Activated naive CD4-positive, alpha-beta T cell treated with anti-CD3 and anti-CD28 coated beads, Interleukin-2, amount 50 U/mL, for 24 hours (primary cell): Measurements from ENCODE around the gene CHKA.
A peak's percentile ranks its signal among the peaks of the same experiment; 100 is the strongest.

Experiments
- H3K27ac Mint-ChIP-seq: one replicate; pipeline ENCODE4 v1.8.0; 2021; ENCODE audit warnings: mild to moderate bottlenecking, mixed read lengths
- H3K27me3 Mint-ChIP-seq: one replicate; pipeline ENCODE4 v1.8.0; 2021; ENCODE audit warnings: mixed read lengths
- H3K36me3 Mint-ChIP-seq: one replicate; pipeline ENCODE4 v1.8.0; 2021; ENCODE audit warnings: mixed read lengths
- H3K4me1 Mint-ChIP-seq: one replicate; pipeline ENCODE4 v1.8.0; 2021; ENCODE audit warnings: mixed read lengths
- H3K4me3 Mint-ChIP-seq: one replicate; pipeline ENCODE4 v1.8.0; 2021; ENCODE audit warnings: mild to moderate bottlenecking, mixed read lengths
- H3K9me3 Mint-ChIP-seq: one replicate; pipeline ENCODE4 v1.8.0; 2021; ENCODE audit warnings: mixed read lengths

The CHKA gene

GRCh38 chr11:68050371-68050841 is 70.8 kb downstream of the CHKA start:
- H3K36me3 Mint-ChIP-seq, result no peaks in the 10 kb centered on the region
- peak overlapping the region; percentile 43 for H3K27ac Mint-ChIP-seq
- H3K4me3 Mint-ChIP-seq, result no peak overlapping the region
- H3K4me1 Mint-ChIP-seq, result no peaks in the 10 kb centered on the region
- H3K27me3 Mint-ChIP-seq, result no peaks in the 10 kb centered on the region
- H3K9me3 Mint-ChIP-seq, result no peaks in the 10 kb centered on the region

DNA sequence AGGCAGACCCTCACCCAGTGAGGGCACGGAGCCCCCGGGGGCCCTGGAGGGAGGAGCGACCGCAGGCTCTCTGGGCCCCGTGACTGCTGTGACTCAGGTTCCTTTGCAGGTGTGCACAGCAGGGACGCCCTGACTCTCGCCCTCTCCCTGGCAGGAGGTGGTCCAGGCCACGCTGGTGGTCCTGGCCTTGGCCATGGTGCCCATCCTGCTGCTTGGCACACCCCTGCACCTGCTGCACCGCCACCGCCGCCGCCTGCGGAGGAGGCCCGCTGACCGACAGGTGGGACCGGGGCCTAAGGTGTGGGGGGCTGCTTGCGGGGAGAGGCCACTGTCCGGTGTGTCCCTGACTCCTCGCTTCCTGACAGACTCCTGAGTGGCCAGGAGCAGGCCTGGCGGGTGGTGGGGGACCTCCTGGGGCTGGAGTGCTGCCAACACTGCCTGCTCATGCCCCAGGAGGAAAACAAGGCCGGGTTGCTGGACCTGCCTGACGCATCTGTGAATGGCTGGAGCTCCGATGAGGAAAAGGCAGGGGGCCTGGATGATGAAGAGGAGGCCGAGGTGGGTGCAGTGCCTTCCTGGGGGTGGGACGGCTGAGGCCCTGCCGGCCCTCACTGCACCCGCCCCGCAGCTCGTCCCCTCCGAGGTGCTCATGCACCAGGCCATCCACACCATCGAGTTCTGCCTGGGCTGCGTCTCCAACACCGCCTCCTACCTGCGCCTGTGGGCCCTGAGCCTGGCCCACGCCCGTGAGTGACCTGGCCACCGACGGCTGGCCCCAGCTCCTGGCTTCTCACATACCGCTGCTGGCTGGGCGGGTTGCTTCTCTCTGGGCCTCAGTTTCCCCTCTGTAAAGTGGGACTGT is 71.4 kb downstream of the CHKA start:
- no peaks in the 10 kb centered on the region for H3K9me3 Mint-ChIP-seq
- H3K4me1 Mint-ChIP-seq, result no peaks in the 10 kb centered on the region
- H3K4me3 Mint-ChIP-seq, result no peak overlapping the region
- H3K36me3 Mint-ChIP-seq, result no peaks in the 10 kb centered on the region
- H3K27me3 Mint-ChIP-seq, result no peaks in the 10 kb centered on the region
- no peak overlapping the region for H3K27ac Mint-ChIP-seq

GRCh38 chr11:68048681-68049508 is 72.3 kb downstream of the CHKA start:
- Mint-ChIP-seq H3K27me3 (no peaks in the 10 kb centered on the region), H3K36me3 (no peaks in the 10 kb centered on the region), H3K4me1 (no peaks in the 10 kb centered on the region), H3K4me3 (no peak overlapping the region), H3K9me3 (no peaks in the 10 kb centered on the region), H3K27ac (no peak overlapping the region)

GRCh38 chr11:68047437-68048290 is 73.5 kb downstream of the CHKA start:
- Mint-ChIP-seq H3K27ac (no peak overlapping the region), H3K4me3 (no peak overlapping the region), H3K4me1 (no peaks in the 10 kb centered on the region), H3K36me3 (no peaks in the 10 kb centered on the region), H3K27me3 (no peaks in the 10 kb centered on the region), H3K9me3 (no peaks in the 10 kb centered on the region)

GRCh38 chr11:68044898-68045351 is 76.3 kb downstream of the CHKA start:
- Mint-ChIP-seq H3K36me3 (no peaks in the 10 kb centered on the region), H3K27me3 (no peaks in the 10 kb centered on the region), H3K4me1 (peaks cover 4% of the 10 kb centered on the region), H3K27ac (no peak overlapping the region), H3K9me3 (no peaks in the 10 kb centered on the region), H3K4me3 (no peak overlapping the region)

- Mint-ChIP-seq H3K36me3 (no peaks in the 10 kb centered on the region), H3K9me3 (no peaks in the 10 kb centered on the region), H3K4me1 (peaks cover 4% of the 10 kb centered on the region), H3K4me3 (no peak overlapping the region), H3K27me3 (no peaks in the 10 kb centered on the region), H3K27ac (no peak overlapping the region)
These were observed 76.9 kb downstream of the CHKA start for GRCh38 chr11:68044145-68044813.

DNA sequence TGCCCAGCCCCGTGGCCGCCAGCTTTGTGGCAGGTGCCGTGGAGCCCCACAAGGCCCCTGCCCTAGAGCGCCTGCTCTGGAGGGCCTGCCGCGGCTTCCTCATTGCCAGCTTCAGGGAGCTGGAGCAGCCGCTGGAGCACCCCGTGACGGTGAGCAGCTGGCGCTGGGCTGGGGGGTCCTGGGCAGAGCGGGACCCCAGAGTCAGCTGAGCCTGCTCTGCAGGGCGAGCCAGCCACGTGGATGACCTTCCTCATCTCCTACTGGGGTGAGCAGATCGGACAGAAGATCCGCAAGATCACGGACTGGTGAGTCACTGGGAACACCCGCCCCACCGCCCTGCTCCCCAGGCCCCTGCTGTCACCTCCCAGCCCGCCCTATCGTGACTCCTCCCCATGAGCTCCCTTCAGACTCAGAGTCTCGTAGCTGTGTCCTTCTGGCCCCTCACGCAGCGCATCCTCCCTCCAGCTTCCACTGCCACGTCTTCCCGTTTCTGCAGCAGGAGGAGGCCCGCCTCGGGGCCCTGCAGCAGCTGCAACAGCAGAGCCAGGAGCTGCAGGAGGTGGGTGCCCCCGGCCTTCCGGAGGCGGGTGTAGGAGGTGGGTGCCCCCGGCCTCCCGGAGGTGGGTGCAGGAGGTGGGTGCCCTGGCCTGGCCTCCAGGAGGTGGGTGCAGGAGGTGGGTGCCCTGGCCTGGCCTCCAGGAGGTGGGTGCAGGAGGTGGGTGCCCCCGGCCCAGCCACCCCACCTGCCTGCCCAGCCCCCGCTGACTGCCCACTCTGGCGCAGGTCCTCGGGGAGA is 77.6 kb downstream of the CHKA start:
- Mint-ChIP-seq H3K4me1 (peaks cover 4% of the 10 kb centered on the region), H3K9me3 (no peaks in the 10 kb centered on the region), H3K4me3 (no peak overlapping the region), H3K36me3 (no peaks in the 10 kb centered on the region), H3K27ac (no peak overlapping the region), H3K27me3 (no peaks in the 10 kb centered on the region)

DNA sequence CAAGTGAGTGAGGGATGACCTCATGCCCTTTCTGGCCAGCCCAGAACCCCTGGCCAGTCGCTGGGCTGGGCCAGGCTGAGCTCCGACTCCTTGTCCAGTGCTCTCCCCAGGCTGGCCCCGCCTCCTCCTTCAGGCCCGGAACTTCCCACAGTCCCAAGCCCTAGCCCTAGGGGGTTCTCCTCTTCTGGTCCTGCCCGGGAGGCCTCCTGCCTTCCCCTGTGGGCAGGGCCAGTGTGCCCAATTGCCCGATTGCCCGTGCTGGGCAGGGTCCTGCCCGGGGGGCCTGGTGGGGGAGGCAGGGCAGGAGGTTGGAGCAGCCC is 78.2 kb downstream of the CHKA start:
- H3K9me3 Mint-ChIP-seq, result no peaks in the 10 kb centered on the region
- H3K27me3 Mint-ChIP-seq, result no peaks in the 10 kb centered on the region
- H3K36me3 Mint-ChIP-seq, result no peaks in the 10 kb centered on the region

GRCh38 chr11:68042219-68043028 is 78.8 kb downstream of the CHKA start:
- Mint-ChIP-seq H3K27me3 (no peaks in the 10 kb centered on the region), H3K27ac (no peak overlapping the region), H3K4me3 (no peak overlapping the region), H3K4me1 (peaks cover 7% of the 10 kb centered on the region), H3K9me3 (no peaks in the 10 kb centered on the region), H3K36me3 (no peaks in the 10 kb centered on the region)

More for the DNA sequence above, 78.2 kb downstream of the CHKA start:
- Mint-ChIP-seq H3K27ac (no peak overlapping the region), H3K4me1 (peaks cover 4% of the 10 kb centered on the region), H3K4me3 (no peak overlapping the region)

- H3K4me3 Mint-ChIP-seq, result peak overlapping the region; percentile 36
- no peak overlapping the region for H3K27ac Mint-ChIP-seq
- no peaks in the 10 kb centered on the region for H3K9me3 Mint-ChIP-seq
- H3K27me3 Mint-ChIP-seq, result no peaks in the 10 kb centered on the region
- H3K36me3 Mint-ChIP-seq, result no peaks in the 10 kb centered on the region
- peaks cover 14% of the 10 kb centered on the region for H3K4me1 Mint-ChIP-seq
These were observed 79.5 kb downstream of the CHKA start for GRCh38 chr11:68041617-68042218.

GRCh38 chr11:68040957-68041591 is 80.1 kb downstream of the CHKA start:
- peak overlapping the region; percentile 19 for H3K4me3 Mint-ChIP-seq
- H3K36me3 Mint-ChIP-seq, result no peaks in the 10 kb centered on the region
- H3K4me1 Mint-ChIP-seq, result peaks cover 15% of the 10 kb centered on the region
- H3K9me3 Mint-ChIP-seq, result no peaks in the 10 kb centered on the region
- no peaks in the 10 kb centered on the region for H3K27me3 Mint-ChIP-seq
- no peak overlapping the region for H3K27ac Mint-ChIP-seq

DNA sequence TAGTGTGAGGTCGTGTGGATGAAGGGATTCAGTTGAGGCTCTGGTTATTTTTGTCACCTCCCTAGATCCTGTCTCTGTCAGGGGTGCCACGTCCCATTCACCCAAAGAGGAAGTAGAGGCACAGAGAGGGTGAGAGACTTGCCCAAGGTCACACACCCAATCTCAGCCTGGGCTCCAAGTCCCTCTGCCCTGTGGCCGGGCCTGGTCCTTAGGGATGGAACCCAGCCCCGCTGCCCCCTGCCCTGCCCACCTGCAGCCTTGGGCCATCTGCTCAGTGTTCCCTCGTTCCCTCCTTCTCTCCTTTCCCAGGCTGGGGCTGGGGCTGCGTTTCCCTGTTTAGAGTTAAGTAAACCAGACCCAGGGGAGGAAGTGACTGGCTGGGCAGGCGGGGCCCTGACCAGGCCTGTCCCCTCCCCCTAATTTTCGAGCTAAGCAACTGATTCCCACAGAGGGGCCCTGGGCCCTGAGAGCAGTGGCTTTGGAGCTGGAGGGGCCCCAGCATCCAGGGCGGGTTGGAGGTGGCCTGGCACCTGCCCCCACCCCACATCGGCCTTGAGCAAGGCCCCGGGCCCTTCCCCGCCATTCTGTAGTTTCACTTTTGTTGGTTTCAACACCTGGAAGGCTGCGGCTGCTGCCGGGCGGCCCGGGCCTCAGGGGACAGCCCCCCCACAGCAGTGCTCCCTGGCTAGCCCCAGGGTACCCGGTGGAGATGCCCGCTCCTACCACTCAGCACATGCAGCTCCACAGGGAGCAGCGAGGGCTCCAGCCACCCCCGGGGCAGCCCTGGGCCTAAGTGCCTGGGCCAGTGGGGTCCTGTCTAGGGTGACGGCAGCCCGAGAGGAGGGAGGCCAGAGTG is 80.9 kb downstream of the CHKA start:
- peak overlapping the region; percentile 88 for H3K27ac Mint-ChIP-seq
- peak overlapping the region; percentile 89 for H3K4me3 Mint-ChIP-seq
- H3K4me1 Mint-ChIP-seq, result peaks cover 15% of the 10 kb centered on the region
- no peaks in the 10 kb centered on the region for H3K27me3 Mint-ChIP-seq
- no peaks in the 10 kb centered on the region for H3K36me3 Mint-ChIP-seq
- no peaks in the 10 kb centered on the region for H3K9me3 Mint-ChIP-seq
